ENCODE data around the gene HNRNPL. TPM values are rescaled to one million over a fixed set of nuclear protein-coding genes. Genes with fewer than 3 reads are reported as not detected.

Gene HNRNPL
- total and polyA plus RNA-seq, 9 of the 15 experiments (the other 6 are each of a cell fraction or from before 2014, with no cell fraction given): 39.5 to 610 (median 299) TPM

- TF ChIP-seq RAD51 (IDR thresholded peaks at IDR 0.05; ENCODE audit: borderline replicate concordance, low read depth) (peak; percentile 85), TCF3 (CRISPR knock-in tag; IDR thresholded peaks at IDR 0.05) (no peak), POU5F1 (IDR thresholded peaks at IDR 0.05; ENCODE audit: borderline replicate concordance, low read depth, low read length, partially characterized antibody) (no peak), ZSCAN29 (IDR thresholded peaks at IDR 0.05) (no peak), ZNF436 (CRISPR knock-in tag; IDR thresholded peaks at IDR 0.05) (no peak), FOXP4 (CRISPR knock-in tag; IDR thresholded peaks at IDR 0.05; ENCODE audit: borderline replicate concordance) (no peak), ZNF253 (CRISPR knock-in tag; conservative IDR thresholded peaks at IDR 0.05) (no peak), HDGF (IDR thresholded peaks at IDR 0.05) (no peak), SPI1 (IDR thresholded peaks at IDR 0.05; ENCODE audit: borderline replicate concordance, low read depth, low read length) (no peak), ZNF121 (CRISPR knock-in tag; conservative IDR thresholded peaks at IDR 0.05) (no peak), MXD1 (CRISPR knock-in tag; IDR thresholded peaks at IDR 0.05; ENCODE audit: borderline replicate concordance, poor library complexity, severe bottlenecking) (peak; percentile 70), POLR2A (conservative IDR thresholded peaks at IDR 0.05) (peak; percentile 82), XRCC4 (IDR thresholded peaks at IDR 0.05; ENCODE audit: extremely low read depth, insufficient read depth, insufficient read length) (no peak), PBX2 (CRISPR knock-in tag; IDR thresholded peaks at IDR 0.05; ENCODE audit: low read depth) (no peak), PBX2 (tag; conservative IDR thresholded peaks at IDR 0.05; ENCODE audit: low read depth) (no peak), ELF4 (CRISPR knock-in tag; IDR thresholded peaks at IDR 0.05) (no peak), CXXC5 (CRISPR knock-in tag; IDR thresholded peaks at IDR 0.05) (peak; percentile 94), CGGBP1 (CRISPR knock-in tag; IDR thresholded peaks at IDR 0.05) (no peak), FOXJ2 (tag; IDR thresholded peaks at IDR 0.05) (no peak), ZEB2 (IDR thresholded peaks at IDR 0.05) (no peak), KLF6 (CRISPR knock-in tag; IDR thresholded peaks at IDR 0.05; ENCODE audit: borderline replicate concordance) (peak; percentile 27; the same call in 1 of the 2 replicates), ZBTB9 (CRISPR knock-in tag; IDR thresholded peaks at IDR 0.05) (no peak), TEAD1 (CRISPR knock-in tag; IDR thresholded peaks at IDR 0.05) (peak; percentile 84 to 98), ZNF217 (CRISPR knock-in tag; IDR thresholded peaks at IDR 0.05) (no peak)
Observed at GRCh38 chr19:38851622-38852230, 1.9 kb upstream of the HNRNPL start (continued).
